22Rv1 (cell line): ENCODE measurements around the gene MROH7.

ENCODE experiments used
- H3K27ac ChIP-seq: fragments of 450-650 bp; 2 replicates; pipeline ENCODE4 v1.5.1; 2017
- ZFX ChIP-seq: fragments of 450-650 bp; IDR thresholded peaks from 2 replicates; pipeline ENCODE4 v1.6.1; 2017; ENCODE audit warnings: antibody characterized with exemption, borderline replicate concordance
- TF ChIP-seq, protein P1 (sequence below): fragments of 450-650 bp; IDR thresholded peaks from 2 replicates; pipeline ENCODE4 v1.5.1; 2017; ENCODE audit warnings: mild to moderate bottlenecking

Gene MROH7

DNA sequence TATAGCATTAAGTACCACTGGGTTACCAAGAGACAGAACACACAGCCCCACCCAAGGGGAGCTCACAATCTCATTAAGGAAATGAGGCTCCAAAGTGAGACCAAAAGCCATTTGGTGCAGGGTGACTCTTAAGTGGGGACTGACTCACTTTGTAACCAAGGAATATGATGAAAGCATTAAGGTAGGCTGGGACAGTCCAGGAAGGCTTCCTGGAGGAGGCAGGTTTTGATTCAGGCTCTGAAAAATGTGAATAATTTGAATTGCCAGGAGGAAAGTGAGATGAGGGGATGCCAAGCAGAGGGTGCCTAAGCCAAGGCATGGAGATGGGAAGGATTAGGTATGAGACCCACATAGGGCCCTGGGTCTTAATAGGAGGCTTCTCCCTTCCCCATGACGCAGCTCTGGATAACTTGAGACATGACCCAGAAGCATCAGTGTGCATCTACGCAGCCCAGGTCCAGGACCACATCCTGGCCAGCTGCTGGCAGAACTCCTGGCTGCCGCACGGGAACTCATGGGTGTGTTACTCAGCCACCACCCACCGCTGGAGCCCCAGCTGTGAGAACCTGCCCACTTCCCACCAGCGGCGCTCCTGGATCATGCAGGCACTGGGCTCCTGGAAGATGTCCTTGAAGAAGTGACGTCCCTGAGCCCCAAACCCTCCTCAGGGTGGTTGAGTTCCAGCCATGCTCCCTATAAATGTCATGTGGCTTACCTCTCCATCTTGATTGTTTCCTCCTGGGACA lies 68.1 kb downstream of the MROH7 start:
- H3K27ac ChIP-seq: no peak overlapping the region
- TF ChIP-seq, protein P1, sequence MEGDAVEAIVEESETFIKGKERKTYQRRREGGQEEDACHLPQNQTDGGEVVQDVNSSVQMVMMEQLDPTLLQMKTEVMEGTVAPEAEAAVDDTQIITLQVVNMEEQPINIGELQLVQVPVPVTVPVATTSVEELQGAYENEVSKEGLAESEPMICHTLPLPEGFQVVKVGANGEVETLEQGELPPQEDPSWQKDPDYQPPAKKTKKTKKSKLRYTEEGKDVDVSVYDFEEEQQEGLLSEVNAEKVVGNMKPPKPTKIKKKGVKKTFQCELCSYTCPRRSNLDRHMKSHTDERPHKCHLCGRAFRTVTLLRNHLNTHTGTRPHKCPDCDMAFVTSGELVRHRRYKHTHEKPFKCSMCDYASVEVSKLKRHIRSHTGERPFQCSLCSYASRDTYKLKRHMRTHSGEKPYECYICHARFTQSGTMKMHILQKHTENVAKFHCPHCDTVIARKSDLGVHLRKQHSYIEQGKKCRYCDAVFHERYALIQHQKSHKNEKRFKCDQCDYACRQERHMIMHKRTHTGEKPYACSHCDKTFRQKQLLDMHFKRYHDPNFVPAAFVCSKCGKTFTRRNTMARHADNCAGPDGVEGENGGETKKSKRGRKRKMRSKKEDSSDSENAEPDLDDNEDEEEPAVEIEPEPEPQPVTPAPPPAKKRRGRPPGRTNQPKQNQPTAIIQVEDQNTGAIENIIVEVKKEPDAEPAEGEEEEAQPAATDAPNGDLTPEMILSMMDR: no peak
- TF ChIP-seq ZFX: no peak

DNA sequence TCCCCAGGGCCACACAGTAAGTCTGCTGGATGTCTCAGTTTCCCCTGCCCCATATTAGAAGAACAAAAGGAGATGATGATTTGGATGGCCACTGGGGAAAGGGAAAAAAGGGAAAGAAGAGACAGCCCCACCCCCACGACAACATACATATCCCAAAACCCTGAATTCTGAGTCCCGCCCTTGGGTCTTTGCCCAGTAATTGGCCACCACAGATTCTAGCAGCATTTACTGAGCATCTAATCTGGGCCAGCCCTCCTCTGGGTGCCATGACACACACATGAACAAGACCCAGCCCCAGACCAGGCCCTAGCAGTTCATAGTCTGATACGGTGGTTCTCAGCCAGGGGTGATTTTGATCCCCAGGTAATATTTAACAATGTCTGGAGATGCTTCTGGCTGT lies 68.8 kb downstream of the MROH7 start:
- H3K27ac ChIP-seq: no peak overlapping the region
- no peak for TF ChIP-seq ZFX
- TF ChIP-seq, protein P1: no peak

DNA sequence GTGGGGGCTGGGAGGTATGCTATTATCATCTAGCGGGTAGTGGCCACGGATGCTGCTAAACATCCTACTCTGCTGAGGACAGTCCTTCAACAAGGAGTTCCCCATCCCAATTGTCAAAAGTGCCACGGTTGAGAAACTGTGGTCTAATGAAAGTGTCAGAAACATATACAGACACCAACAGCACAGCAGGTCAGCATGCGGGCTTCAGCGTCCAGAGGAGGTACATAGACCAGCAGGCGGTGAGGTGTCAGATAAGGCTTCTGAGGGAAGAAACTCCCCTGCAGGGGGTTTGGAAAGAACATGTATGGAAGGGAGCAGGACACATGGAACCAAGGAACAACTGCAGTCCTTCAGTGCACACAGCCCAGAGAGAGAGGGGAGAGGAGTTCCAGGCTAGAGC lies 69.3 kb downstream of the MROH7 start:
- TF ChIP-seq, protein P1: no peak
- no peak for TF ChIP-seq ZFX
- H3K27ac ChIP-seq: no peak overlapping the region

DNA sequence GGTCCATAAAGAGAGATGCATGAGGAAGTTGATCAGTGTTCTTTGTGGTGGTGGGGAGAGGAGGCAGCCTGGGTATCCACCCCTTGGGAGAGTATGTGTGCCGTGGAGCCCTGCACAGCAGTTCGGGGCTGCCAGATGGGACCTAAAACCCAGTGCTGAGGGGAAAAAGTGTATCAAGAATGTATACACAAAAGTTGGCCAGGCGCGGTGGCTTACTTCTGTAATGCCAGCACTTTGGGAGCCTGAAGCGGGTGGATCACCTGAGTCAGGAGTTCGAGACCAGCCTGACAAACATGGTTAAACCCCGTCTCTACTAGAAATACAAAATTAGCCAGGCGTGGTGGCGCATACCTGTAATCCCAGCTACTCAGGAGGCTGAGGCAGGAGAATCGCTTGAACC lies 70.0 kb downstream of the MROH7 start:
- TF ChIP-seq ZFX: no peak
- TF ChIP-seq, protein P1: no peak
- H3K27ac ChIP-seq: no peak overlapping the region

DNA sequence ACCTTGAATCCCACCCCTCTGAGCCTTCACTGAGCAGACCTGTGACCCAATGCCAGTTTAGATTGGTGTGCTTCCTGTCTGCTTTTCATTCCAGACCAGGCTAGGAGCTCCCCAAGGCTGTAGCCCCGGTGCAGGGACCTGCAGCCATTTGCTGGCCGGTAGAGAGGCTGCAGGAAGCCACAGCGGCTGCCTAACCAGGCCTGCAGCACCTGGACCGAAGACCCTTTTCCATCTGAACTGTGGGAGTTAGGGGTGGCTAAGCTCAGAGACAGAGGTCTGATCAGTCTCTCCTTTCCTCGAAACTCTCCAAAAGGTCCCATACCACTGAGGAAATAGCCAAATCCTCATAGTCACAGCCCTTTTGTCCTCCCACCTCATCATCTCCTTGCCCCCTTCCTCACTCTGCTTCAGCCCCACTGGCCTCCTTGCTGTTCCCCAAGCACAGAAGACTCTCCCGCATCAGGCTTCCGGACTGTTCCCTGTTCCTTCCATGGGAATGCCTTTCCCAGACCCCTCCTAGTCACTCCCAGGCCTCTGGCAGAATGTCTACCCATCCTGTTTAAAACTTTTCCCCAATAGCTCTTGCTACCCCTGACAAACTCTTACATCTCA lies 73.4 kb downstream of the MROH7 start:
- TF ChIP-seq, protein P1: no peak
- TF ChIP-seq ZFX: no peak
- no peak overlapping the region for H3K27ac ChIP-seq

DNA sequence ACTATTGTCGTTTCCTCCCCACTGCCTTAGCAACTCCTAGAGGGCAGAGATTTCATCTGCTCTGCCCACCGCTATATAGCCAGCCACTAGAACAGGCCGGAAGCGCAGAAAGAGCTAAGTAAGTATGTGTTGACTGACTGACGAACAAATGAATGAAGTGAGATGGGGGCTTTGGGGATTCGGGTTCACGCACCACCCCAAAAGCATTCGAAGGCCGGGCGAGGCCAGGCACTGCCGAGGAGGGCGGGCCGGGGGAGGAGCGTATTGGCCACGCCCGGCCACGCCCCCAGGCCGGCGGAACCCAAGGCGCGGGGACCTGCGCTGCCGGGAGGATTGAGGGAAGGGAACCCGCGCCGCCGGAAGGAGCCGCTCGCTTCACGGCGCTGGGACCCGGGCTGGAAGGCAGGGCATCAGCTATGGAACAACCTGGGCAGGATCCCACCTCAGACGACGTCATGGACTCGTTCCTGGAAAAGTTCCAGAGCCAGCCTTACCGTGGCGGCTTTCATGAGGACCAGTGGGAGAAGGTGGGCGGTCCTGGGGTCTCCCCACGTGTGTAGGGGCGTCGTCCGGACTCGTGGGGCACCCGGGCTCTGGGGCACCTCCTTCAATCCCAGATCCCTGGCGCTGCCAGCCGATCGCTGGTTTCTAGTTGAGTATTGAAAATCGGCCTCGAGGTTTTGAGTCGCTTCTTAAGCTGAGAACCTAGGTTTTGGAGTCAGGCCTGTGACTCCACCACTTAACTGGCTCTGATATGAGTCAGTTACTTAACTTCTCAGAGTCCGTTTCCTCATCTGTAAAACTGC lies 74.1 kb downstream of the MROH7 start, which contains the start of gene TTC4:
Gene TTC4 (plus strand): TSS at position 369 of the 806 bp plus-strand sequence. CDS start 48 bp downstream, at position 417.
- TF ChIP-seq, protein P1: no peak
- no peak for TF ChIP-seq ZFX
- peak within 1 kb of the TSS; percentile 64 for H3K27ac ChIP-seq
